ENCODE measurements around the gene PCSK2. TPM values are rescaled to one million over a fixed set of nuclear protein-coding genes. Genes with fewer than 3 reads are reported as not detected.

Gene PCSK2
- total RNA-seq, 2 experiments from 2014 or later, result not detected

DNA sequence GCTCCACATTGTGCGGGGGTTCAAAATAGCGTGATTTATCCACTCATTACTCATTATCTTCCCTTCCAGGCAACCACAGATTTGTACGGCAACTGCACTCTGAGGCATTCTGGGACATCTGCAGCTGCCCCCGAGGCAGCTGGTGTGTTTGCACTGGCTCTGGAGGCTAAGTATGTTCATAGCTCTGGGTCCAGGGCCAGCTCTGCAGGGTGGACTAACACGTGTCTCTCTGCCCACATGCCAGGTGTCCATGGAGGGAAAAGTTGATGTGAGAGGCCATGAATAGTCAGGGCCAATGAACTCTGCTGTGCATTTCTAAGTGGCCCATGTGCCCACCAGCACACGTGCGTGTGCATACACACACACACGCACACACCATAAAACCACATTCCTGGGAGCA lies 229.4 kb downstream of the PCSK2 start:
- H3K9me2 ChIP-seq (ENCODE audit: insufficient read depth, low read length), result no peaks in the 10 kb centered on the region
- no peak for DNase-seq (ENCODE audit: low spot score)
- intact Hi-C loops (cut with micrococcal nuclease; ENCODE audit: unreplicated experiment), result no loop called here
- TF ChIP-seq, protein P1, sequence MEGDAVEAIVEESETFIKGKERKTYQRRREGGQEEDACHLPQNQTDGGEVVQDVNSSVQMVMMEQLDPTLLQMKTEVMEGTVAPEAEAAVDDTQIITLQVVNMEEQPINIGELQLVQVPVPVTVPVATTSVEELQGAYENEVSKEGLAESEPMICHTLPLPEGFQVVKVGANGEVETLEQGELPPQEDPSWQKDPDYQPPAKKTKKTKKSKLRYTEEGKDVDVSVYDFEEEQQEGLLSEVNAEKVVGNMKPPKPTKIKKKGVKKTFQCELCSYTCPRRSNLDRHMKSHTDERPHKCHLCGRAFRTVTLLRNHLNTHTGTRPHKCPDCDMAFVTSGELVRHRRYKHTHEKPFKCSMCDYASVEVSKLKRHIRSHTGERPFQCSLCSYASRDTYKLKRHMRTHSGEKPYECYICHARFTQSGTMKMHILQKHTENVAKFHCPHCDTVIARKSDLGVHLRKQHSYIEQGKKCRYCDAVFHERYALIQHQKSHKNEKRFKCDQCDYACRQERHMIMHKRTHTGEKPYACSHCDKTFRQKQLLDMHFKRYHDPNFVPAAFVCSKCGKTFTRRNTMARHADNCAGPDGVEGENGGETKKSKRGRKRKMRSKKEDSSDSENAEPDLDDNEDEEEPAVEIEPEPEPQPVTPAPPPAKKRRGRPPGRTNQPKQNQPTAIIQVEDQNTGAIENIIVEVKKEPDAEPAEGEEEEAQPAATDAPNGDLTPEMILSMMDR (conservative IDR thresholded peaks at IDR 0.05; ENCODE audit: low read length), result no peak
- TF ChIP-seq EZH2phosphoT487 (IDR thresholded peaks at IDR 0.05; ENCODE audit: borderline replicate concordance, low read depth, low read length), result no peak
- H3K27ac ChIP-seq (ENCODE audit: low read depth, low read length, poor library complexity, severe bottlenecking), result no peak overlapping the region
- ChIA-PET POLR2A (no interaction called here), CTCF (ENCODE audit: unreplicated experiment) (no interaction called here)
- no peak overlapping the region for H3K4me3 ChIP-seq (ENCODE audit: low read depth, low read length, poor library complexity, severe bottlenecking)
- H3K4me2 ChIP-seq (ENCODE audit: low read length), result no peak overlapping the region
- no peaks in the 10 kb centered on the region for H3K36me3 ChIP-seq (ENCODE audit: insufficient read depth, low read length)
- H4K20me1 ChIP-seq (ENCODE audit: insufficient read depth, low read length), result no peaks in the 10 kb centered on the region
- no TSS peak for BruUV-seq (replicated peaks)
- no peaks in the 10 kb centered on the region for H3K9me3 ChIP-seq (ENCODE audit: low read length)
- no peaks in the 10 kb centered on the region for H3K79me2 ChIP-seq (ENCODE audit: insufficient read depth, low read depth, low read length)
- H2AFZ ChIP-seq (ENCODE audit: low read length), result no peak overlapping the region
- no peaks in the 10 kb centered on the region for H3K4me1 ChIP-seq (ENCODE audit: insufficient read depth, low read length, poor library complexity, severe bottlenecking)

DNA sequence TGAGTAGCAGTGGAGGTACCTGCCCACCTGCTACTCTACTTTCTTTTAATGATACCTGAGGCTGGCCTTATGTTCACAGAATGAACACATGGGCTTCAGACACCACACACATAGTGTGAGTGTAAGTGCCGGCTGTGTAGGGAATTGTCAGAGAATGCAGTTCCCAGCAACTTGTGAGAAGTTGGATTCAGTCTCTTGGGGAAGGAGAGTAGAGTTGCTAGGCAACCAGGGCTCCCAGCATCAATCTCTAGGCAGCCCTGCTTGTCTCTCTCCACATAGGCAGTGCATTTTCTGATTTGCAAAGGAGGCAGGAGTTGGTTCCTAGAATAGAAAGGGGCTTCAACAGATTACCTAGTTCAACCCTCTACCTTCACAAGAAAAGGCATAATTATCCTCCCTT lies 230.2 kb downstream of the PCSK2 start:
- CTCF ChIA-PET (ENCODE audit: unreplicated experiment), result no interaction called here
- Histone ChIP-seq H3K79me2 (ENCODE audit: insufficient read depth, low read depth, low read length) (no peaks in the 10 kb centered on the region), H3K4me3 (ENCODE audit: low read depth, low read length, poor library complexity, severe bottlenecking) (no peak overlapping the region), H3K4me1 (ENCODE audit: insufficient read depth, low read length, poor library complexity, severe bottlenecking) (no peaks in the 10 kb centered on the region), H3K9me2 (ENCODE audit: insufficient read depth, low read length) (no peaks in the 10 kb centered on the region), H3K9me3 (ENCODE audit: low read length) (no peaks in the 10 kb centered on the region), H3K4me2 (ENCODE audit: low read length) (no peak overlapping the region), H2AFZ (ENCODE audit: low read length) (no peak overlapping the region), H3K36me3 (ENCODE audit: insufficient read depth, low read length) (no peaks in the 10 kb centered on the region), H3K27ac (ENCODE audit: low read depth, low read length, poor library complexity, severe bottlenecking) (no peak overlapping the region), H4K20me1 (ENCODE audit: insufficient read depth, low read length) (no peaks in the 10 kb centered on the region)
- intact Hi-C loops (cut with micrococcal nuclease; ENCODE audit: unreplicated experiment), result no loop called here
- BruUV-seq (replicated peaks), result no TSS peak
- DNase-seq (ENCODE audit: low spot score), result no peak
- POLR2A ChIA-PET, result no interaction called here
- TF ChIP-seq EZH2phosphoT487 (IDR thresholded peaks at IDR 0.05; ENCODE audit: borderline replicate concordance, low read depth, low read length), result no peak
- TF ChIP-seq, protein P1 (conservative IDR thresholded peaks at IDR 0.05; ENCODE audit: low read length), result no peak

DNA sequence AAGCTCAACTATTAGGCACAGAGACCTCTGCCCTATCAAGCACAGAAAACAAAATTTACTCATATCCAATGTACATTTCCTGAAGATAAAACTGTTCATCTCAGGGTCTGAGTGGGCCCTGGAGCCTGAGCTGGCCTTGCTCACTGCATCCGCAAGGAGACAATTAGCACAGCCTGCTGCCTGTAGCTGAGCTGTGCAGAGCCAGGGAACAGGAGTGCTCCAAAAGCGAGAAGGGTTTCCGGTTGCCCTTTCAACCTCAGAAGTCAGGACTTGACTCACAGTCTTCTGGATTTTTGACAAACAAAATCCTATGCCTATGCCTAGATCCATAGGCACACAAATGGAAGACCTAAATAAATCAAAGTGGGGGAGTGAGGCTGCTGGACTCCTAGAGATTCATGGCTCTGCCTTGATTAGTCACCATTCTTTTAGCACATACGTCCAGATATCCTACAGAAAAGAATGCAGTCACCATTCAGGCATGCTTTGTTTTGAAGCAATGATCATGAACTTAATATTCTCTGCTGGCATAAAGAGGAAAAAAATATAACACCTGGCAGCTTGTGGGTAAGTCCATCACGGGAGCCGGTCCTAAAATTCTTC lies 230.8 kb downstream of the PCSK2 start:
- CTCF ChIA-PET (ENCODE audit: unreplicated experiment), result no interaction called here
- TF ChIP-seq, protein P1 (conservative IDR thresholded peaks at IDR 0.05; ENCODE audit: low read length), result no peak
- no peak for TF ChIP-seq EZH2phosphoT487 (IDR thresholded peaks at IDR 0.05; ENCODE audit: borderline replicate concordance, low read depth, low read length)
- Histone ChIP-seq H3K9me3 (ENCODE audit: low read length) (no peaks in the 10 kb centered on the region), H3K9me2 (ENCODE audit: insufficient read depth, low read length) (no peaks in the 10 kb centered on the region), H3K27ac (ENCODE audit: low read depth, low read length, poor library complexity, severe bottlenecking) (no peak overlapping the region), H3K79me2 (ENCODE audit: insufficient read depth, low read depth, low read length) (no peaks in the 10 kb centered on the region), H4K20me1 (ENCODE audit: insufficient read depth, low read length) (no peaks in the 10 kb centered on the region), H3K4me3 (ENCODE audit: low read depth, low read length, poor library complexity, severe bottlenecking) (no peak overlapping the region), H3K4me1 (ENCODE audit: insufficient read depth, low read length, poor library complexity, severe bottlenecking) (no peaks in the 10 kb centered on the region), H3K36me3 (ENCODE audit: insufficient read depth, low read length) (no peaks in the 10 kb centered on the region), H2AFZ (ENCODE audit: low read length) (no peak overlapping the region), H3K4me2 (ENCODE audit: low read length) (no peak overlapping the region)
- intact Hi-C loops (cut with micrococcal nuclease; ENCODE audit: unreplicated experiment), result no loop called here
- POLR2A ChIA-PET, result no interaction called here
- DNase-seq (ENCODE audit: low spot score), result no peak
- no TSS peak for BruUV-seq (replicated peaks)
